Cardiac fibroblast (primary cell): ENCODE results near the gene TTLL5.

Source experiments
- DNase-seq, 2 donors: peaks; one replicate each; pipeline versions ENCODE4 v3.0.0 to v3.0.0-alpha.2; 2010; ENCODE audit warnings: low read depth in 2 of 2
- H3K4me3 ChIP-seq, 2 donors: replicated peaks in 1 of 2; 1 replicate in 1 of 2; 2 replicates in 1 of 2; pipeline ENCODE4 v1.5.1; 2011; ENCODE audit warnings: low read depth in 2 of 2, low read length in 2 of 2, mild to moderate bottlenecking in 2 of 2, moderate library complexity in 1 of 2
- CTCF ChIP-seq: IDR thresholded peaks from one replicate; pipeline ENCODE4 v1.5.1; 2011; ENCODE audit warnings: low read depth, mild to moderate bottlenecking, low read length, inconsistent platforms

The TTLL5 gene

GRCh38 chr14:75626396-75626795, 34.6 kb upstream of the TTLL5 start:
- no peak overlapping the region for H3K4me3 ChIP-seq
- DNase-seq = no peak
- TF ChIP-seq CTCF = no peak

GRCh38 chr14:75626863-75627262, 34.2 kb upstream of the TTLL5 start:
- DNase-seq = peak; percentile 7 to 43
- no peak overlapping the region for H3K4me3 ChIP-seq
- no peak for TF ChIP-seq CTCF

- no peak for TF ChIP-seq CTCF
- H3K4me3 ChIP-seq = no peak overlapping the region
- no peak for DNase-seq
These were observed 33.6 kb upstream of the TTLL5 start for GRCh38 chr14:75627406-75627805.

- H3K4me3 ChIP-seq = no peak overlapping the region
- DNase-seq = peak in 1 of 2 donors; percentile 35
- TF ChIP-seq CTCF = no peak
These were observed 32.2 kb upstream of the TTLL5 start for GRCh38 chr14:75628816-75629215.

GRCh38 chr14:75630695-75631452, 30.2 kb upstream of the TTLL5 start:
- H3K4me3 ChIP-seq = no peak overlapping the region
- no peak for TF ChIP-seq CTCF
- no peak for DNase-seq

GRCh38 chr14:75631453-75631831, 29.6 kb upstream of the TTLL5 start:
- DNase-seq = peak in 1 of 2 donors; percentile 41
- H3K4me3 ChIP-seq = no peak overlapping the region
- no peak for TF ChIP-seq CTCF

- DNase-seq = no peak
- H3K4me3 ChIP-seq = no peak overlapping the region
- TF ChIP-seq CTCF = no peak
These were observed 26.2 kb upstream of the TTLL5 start for GRCh38 chr14:75634848-75635247.
